Left renal pelvis (tissue), 4 donors: ENCODE results near the gene AFF3. TPM values are rescaled to one million over a fixed set of nuclear protein-coding genes. Genes with fewer than 3 reads are reported as not detected.
"Not testable (repeated sequence)": the region's sequence is repeated elsewhere in the genome, so short reads cannot be mapped to it uniquely, and the experiment has no call there.

Source experiments
- DNase-seq, 4 donors: peaks; one replicate each; pipeline ENCODE4 v3.0.0-alpha.2; 2013; ENCODE audit warnings: low read depth in 4 of 4, low spot score in 3 of 4
- polyA plus RNA-seq, 4 donors: library from polyadenylated mRNA; unstranded; fragments of 120-200 nt; gene quantifications; one replicate each; pipeline ENCODE4 v1.2.1, GENCODE V29; 2013; ENCODE audit not compliant: insufficient read length in 4 of 4

Gene AFF3
- polyA plus RNA-seq, 4 donors: 19.5 to 72.9 (median 24.7) TPM

DNA sequence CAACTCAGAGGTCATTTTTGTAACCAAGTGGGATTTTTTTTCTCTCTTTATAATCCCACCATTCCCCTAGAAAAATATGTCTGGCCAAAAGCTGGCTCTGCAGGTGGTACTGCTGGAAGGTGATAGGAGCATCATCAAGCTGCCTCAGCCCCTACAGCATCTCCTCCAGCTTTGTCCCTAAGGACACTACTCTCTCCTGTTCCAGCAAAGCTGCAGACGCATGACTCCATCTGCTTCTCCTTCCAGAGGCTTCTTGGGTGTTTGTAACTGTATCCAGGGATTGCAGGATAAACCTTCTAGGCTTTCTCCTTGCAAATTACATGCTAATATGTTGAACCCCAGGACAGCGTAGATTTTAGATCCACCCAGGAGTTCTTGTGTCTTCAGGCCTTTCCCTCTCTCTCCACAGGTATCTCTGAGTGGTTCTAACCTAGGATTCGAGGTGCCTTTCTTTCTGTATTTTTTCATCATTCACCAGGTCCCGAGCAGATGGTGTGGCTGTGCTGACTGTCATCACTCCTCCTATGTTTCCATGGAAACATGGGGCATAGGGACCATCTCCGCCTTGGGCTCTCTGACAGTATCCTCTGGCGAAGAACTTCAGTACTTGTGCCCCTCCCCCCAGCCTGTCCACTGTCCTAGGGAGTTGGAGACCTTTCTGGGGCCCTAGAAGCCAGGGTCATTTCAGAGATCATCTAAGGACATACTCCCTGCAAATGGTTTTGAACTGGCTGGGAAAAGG is 34.3 kb downstream of the AFF3 start:
- no peak for DNase-seq

DNA sequence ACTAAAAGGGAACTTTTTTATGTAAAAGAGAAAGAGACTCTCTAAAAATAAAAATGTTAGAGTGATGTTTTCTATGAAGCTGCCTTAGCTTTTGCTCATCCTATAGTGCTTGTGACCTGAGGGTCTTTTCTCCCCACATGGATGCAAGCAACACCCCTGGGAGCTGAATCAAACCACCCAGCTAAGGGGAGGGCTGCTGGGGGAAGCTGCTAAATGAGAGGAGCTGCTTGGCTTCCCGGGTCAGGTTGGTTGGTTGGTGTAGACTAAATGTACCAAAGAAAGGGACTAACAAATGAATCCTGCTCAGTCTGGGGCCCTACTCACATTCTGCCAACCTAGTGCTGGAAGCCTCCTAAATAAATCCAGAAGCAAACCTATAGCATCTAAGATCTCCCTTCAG is 35.0 kb downstream of the AFF3 start:
- no peak for DNase-seq

DNA sequence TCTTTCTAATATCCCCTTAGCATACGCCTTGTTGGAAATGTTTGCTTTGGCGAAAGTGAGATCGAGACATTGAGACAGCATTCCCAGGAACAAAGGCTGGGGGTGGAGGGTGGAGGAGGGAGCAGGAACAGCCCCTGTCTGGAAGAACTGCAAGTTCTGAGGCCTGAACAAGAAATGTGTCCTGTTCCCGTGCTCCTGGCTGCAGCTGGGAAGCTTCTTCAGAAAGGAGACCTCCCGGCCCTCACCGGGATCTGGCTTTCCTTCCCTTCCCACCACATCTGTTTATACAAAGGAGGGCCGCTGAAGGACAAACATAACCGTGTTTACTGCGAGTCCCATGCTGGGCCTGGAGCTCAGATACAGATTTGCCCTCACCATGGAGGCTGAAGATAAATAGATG is 35.9 kb downstream of the AFF3 start:
- no peak for DNase-seq

DNA sequence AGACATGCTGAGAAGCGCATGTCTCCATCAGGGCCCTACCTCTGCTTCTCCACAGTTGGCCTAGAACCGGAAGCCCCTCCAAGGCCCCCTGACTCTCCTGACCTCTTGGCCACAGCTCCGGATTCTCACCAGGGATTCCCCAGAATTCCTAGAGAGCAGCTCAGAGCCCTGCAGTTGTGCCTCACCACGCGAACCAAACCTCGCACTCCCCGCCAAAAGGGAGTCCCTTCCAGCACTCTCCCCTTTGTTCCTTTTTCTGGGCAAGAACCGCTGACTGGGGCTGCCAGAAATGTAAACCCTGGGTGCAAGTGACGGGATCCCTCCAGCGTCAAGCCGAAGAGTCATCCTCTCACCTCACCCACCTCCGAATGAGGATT is 36.7 kb downstream of the AFF3 start:
- DNase-seq: no peak

DNA sequence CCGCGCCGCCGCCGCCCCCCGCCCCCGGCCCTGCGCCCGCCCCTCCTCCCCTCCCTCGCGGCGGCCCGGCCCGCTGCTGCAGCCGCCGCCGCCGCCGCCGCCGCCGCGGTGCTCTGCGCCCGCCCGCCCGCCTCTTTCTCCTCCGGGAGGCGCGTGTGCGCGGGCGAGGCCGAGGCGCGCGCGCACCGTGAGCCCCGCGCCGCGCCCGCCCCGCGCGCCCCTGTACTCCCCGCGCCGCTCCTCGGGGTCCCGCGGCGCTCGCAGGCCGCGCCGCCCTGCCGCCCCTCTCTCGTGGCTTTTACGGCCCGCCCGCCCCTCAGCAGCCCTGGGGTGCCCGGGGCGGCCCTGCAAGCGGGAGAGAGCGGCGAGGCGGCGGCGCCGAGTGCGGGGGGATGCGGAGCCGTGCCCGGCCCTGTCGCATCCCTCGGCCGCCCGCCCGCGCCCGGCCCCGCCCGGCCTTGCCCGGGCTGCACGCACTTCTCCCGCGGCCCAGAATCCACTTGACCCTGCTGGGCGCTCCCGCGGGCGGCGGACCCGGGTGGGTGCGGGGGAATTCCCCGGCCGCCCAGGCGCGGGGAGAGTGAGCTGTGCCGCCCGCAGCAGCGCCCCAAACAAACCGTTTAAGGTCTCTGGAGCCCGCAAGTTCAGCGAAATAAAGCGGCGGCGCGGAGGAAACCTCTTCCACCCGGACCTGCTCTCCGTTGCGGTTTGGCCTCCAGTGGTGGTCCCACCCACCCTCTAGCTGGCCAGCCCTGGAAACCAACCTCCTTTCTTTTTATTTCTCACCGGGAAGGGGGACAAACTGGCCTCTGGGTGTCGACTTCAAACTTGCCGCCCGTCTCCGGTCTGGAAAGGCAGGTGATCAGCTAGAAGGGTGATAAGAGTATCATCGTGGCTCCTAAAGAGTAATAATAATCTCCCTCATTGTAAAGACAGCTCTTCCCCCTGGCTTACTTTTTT is 37.4 kb downstream of the AFF3 start:
- DNase-seq: no peak

DNA sequence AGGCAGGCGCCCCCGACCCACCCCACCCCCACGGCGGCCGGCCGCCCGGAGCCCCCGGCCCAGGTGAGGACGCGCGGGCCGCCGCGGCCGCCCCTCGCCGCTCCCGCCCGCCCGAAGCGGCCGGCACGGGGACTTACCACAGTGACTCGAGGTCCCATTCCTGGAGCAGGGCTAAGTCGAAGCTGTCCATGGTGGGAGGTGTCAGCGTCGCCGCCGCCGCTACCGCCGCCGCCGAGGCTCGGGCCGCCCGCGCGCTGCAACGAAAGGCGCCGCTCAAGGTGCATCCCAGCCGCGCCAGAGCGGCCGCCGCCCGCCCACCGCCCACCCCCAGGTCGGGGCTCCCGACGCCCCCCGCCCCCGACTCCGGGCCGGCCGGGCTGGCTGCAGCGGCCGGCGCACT is 38.1 kb downstream of the AFF3 start:
- DNase-seq: not testable (repeated sequence)

DNA sequence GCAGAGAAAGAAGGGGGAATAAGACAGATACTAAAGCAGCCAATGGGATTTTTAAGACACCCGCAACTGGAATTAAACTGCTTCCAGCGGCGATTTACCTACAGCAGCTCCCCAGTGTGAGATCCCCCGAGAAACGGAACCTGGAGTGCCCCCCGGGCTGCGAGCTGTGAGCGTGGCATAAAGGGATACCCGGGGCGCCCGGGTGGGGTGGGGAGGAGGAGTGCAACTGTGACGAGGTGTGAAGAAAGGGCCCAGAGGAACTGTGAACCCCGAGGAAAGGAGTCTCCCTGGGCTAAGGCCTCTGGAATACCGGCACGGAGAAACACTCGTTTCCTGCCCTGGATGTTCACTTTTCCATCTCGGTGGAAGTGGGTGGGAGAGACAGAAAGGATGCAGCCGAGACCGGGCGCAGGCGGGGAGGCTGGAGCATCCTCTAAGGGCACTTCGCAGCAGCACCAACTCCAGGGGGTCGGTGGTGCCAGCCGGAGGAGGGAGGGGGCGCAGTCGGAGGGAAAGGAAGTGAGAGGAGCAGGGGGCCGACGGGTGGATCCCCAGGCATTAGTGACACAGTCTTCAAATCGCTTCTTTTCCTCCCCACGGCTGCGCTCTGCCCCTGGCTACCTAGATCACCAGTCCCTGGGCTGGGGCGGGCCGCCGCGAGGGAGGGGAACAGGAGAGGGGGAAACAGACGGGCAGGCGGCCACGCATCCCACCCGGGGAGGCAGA is 38.7 kb downstream of the AFF3 start:
- DNase-seq: not testable (repeated sequence)

DNA sequence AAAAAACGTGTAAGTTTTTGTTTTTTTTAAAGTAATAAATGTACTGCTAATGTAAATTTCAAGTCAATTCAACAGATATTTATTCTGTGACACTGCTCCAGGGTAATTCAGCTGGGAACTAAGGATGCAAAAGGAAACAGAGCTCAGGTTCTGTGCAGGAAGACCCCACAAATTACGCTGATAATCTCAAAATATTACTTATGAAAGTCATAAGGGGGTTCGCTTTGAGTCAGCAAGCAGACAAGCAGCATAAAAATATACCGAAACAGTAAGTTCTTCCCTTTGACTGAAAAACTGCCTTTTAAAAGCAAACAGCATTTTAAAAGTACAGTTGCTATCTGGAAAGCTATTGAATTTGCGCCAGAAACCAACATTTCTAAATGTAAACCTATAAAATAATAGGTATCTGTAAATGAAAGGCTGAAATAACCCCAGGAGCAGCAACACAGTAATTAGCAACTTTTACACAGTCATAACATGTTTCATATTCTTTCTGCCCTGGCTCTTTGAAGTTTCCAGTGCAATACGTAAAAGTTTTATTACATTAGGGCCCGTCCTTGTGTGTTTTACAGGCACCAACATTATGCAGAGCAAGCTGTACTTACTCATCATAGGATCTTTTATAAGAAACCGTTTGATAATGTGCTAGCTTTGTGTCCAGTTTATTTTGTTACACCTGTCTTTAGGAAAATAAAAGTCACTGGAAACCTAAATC is 39.8 kb downstream of the AFF3 start:
- DNase-seq: not testable (repeated sequence)

DNA sequence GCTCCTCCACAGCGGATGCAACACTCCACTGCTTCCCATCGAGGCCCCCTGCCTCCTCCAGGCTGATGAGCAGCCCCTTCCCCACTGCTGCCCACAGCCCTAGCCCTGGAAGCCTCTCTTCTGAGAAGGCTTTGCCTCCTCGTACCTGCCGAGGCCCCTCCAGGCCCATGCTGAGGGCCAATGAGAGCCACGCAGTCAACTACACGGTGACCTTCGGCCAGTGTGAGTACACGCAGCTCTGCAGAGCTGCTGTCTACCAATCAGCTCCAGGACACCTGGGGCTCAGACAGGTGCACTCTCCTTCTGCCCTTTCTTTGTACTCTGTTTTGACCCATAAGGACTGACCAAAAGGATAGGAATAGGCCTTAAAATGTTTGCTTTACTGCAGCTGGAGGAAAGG is 43.5 kb downstream of the AFF3 start:
- not testable (repeated sequence) for DNase-seq

DNA sequence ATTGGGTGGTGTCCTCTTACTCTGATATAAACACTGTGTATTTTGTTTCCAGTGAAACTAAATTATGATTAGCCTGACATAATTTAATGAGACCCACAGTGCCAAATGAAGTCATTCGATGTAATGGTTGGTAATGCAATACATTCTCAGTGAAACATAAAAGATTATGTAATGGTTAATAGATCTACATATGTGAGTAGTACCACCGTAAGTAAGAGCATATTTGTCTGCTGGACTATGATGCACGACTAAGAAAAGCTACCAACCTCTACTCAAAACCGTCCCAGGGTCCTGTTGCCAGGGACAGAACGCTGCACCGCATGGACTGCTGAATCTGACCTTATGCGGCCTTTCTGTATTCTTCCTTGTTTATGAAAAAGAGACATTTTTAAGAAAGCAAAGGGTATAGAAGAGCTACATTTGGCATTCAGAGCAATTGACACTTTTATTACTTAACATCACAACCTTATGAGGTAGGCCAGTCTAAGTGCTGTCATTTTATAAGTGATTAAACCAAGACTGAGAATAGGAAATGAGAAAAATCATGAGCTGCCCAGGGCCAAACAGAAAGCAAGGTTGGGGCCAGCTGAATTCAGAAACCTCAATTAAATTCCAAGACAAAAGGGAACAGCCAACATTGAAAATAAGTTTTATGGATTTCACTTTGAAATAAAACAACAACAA is 44.6 kb downstream of the AFF3 start:
- DNase-seq: not testable (repeated sequence)

DNA sequence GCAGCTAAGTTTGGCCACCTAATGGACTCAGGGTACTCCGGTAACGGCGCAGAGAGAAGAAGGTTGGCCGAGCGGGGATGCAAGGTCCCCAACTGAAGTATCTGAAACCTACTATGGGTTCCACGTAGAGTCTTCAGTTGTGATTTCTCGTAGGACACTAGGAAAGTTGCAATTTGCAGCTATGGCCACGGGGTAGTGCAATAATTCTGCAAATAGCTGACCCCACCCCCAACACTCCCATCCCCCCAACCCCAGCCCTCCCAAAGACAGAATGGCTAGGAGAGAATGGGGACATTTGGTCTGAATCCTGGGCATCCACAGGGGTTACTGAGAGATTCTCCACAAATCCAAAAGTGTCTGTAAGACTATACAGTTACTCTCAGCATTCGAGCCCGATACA is 46.5 kb downstream of the AFF3 start:
- not testable (repeated sequence) for DNase-seq

DNA sequence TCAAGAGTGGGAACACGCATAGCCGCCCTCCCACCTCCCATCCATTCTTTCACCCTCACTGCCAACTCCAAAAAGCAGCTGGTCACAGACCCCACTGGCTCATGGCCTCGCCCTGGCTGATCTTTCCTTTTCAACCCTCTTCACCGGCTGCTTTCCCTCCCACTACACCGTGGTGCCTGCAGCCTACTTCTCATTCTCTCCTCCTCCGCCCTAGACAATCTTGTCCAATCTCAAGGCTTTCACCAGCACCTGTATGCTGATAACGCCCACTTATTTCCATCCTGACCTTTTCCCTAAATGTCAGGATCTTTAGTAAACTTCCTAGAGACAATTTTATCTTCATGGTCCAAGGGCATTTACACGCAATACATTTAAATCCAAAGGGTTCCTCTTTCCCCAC is 50.6 kb downstream of the AFF3 start:
- not testable (repeated sequence) for DNase-seq

DNA sequence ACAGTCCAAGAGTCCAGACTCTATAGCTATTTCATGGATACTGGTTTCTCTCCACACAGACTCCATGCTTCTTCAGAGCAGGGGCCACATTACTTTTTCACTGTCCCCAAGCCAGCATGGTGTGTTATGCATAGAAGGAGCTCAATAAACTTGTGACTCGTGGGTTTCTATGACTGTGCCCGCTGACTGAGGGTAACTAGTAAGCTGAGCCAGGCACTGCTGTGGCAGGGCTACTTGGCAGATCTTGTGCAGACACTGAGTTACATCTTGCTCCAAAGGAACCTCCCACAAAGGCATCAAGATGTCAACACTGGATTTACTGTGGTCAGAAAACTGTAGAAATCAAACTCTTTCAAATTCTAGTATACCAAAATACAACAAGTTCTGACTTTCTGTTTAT is 56.6 kb downstream of the AFF3 start:
- not testable (repeated sequence) for DNase-seq

DNA sequence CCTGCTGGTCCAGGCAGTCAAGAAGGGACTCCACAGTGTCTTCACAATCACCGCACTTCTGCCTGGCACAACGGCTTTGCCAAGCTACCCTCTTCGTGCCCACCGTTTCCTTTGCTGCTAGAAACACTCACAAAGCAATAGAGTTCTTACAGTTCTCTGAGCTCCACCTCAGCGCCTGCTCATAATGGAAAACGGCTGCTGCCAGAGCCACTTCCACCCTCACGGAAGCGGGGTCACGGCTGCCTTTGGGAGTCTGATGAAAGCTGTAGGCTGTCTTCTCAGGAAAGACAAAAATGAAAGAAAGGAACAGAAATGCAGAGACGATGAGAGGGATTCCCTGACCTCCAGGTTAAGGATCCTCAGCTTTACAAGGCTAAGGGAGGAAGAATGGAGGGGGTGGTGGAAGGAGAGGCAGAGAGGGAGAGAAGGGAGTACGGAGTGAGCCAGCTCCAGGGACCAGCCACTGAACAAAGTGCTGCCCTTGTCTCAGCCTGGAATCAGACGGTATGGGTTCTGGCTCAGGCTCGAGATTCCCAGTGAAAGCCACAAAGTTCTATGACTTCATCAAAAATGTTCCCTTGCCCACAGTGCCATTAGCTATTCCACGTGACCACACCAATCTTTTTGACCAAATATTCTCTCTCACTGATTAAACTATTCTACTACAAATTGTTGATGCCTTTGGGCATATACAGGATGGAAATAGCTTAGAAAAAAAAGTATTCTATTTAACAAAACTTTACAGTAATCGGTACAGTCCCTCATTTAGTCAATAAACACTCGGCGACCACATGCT is 58.8 kb downstream of the AFF3 start:
- not testable (repeated sequence) for DNase-seq

DNA sequence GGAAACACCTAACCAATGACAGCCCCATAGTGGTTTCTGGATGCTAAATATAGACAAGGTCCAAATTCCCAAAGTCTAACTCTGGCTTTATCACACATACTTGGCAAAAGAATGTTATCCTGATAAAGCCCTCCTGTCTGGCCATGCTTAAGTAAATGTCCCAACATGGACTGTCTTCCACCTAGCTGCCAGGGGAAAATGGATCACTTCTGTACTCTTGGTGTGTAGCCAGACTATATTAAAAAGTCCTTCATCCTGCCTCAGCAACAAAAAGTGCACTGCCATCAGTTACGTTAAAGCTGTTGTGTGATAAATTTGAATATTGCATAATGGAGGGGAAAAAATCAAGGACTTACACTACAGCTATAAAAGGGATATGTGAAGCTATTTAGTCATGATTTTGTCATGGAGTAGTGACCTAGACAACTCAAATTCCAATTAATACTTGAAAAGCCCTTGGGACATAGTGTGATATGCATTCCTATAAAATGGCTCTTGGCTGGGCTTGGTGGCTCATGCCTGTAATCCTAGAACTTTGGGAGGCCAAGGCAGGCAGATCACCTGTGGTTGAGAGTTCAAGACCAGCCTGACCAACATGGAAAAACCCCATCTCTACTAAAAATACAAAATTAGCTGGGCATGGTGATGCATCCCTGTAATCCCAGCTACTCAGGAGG is 60.0 kb downstream of the AFF3 start:
- DNase-seq: not testable (repeated sequence)

DNA sequence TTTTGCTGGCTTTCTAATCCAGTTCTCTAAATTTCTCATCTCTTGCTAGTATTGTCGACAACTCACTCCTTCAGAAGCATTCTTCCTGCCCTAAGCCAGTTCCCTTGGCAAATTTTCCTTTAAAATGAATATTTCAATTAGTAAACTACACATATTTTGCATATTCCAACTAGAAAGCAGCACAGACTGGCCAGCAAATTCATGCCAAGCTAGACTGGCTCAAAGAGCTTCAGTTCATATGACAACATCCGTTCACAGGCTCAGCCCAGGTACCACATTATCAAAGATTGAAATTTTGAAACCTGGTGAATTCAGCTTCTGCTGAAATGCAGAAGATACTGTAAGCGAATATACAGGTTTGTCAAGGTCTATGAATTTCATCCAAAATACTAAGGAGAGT is 64.5 kb downstream of the AFF3 start:
- no peak for DNase-seq

DNA sequence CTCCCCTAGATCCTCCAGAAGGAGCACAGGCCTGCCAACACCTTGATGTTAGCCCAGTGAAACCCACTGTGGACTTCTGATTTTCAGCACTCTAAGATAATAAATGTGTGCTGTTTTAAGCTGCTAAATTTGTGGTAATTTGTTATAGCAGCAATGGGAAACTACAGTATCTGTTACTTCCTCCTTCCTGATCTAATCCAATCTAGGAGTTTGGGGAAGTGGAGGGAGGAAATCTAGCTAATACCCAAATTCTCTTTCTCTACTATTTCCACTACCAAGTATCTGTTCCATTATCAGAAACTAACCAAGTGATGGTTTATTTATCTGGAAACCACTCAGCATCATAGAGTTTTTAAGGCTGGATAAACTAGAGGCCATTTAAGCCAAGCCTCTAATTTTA is 64.9 kb downstream of the AFF3 start:
- no peak for DNase-seq

DNA sequence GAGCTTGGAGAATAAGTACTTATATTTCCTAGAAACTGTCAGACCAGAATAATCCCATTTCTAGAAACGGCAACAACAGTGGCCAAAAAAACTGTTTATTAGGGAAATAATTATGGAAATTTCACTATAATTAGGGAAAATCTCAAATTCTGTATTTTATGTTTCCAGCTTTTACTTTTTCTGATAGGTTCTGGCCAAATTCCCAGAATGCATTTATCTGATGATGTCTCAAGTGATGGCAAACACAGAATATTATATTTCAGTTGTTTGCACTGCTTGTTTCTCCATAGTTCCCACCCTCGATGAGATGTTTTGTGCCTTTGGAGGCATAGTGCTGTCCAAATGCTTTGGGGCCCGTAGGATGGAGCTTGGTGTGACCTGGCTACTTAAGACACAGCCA is 66.9 kb downstream of the AFF3 start:
- DNase-seq: no peak

DNA sequence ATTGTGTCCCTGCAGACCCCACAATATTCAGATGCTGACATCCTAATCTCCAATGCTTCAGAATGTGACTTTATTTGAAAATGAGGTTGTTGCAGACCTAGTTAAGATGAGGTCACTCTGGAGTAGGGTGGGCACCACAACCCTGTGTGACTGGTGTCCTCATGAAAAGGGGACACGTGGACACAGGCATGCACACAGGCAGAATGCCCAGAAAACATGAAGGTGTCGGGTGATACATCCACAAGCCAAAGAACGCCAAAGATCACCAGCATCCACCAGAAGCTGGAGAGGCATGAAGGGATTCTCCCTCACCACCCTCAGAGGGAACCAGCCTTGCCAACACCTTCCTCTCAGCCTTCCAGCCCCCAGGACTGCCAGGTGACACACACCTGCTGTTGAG is 69.3 kb downstream of the AFF3 start:
- no peak for DNase-seq
